Skeletal muscle tissue (tissue), 4 donors: ENCODE data around the gene IL1RAP. TPM values are rescaled to one million over a fixed set of nuclear protein-coding genes. Genes with fewer than 3 reads are reported as not detected.
"Not testable (repeated sequence)": the region's sequence is repeated elsewhere in the genome, so short reads cannot be mapped to it uniquely, and the experiment has no call there.

Experiments used
- H3K27ac ChIP-seq: one replicate; pipeline ENCODE4 v1.7.0; 2013; ENCODE audit warnings: mild to moderate bottlenecking, low read depth, low read length, inconsistent platforms
- H3K27me3 ChIP-seq, 3 donors: one replicate each; pipeline ENCODE4 v1.7.0; 2013; ENCODE audit warnings: low read length in 3 of 3; ENCODE audit not compliant: control insufficient read depth in 3 of 3, insufficient read depth in 3 of 3
- H3K36me3 ChIP-seq, 3 donors: one replicate each; pipeline ENCODE4 v1.7.0; 2013; ENCODE audit warnings: low read length in 3 of 3; ENCODE audit not compliant: control insufficient read depth in 3 of 3, insufficient read depth in 3 of 3
- H3K4me1 ChIP-seq, 3 donors: one replicate each; pipeline ENCODE4 v1.7.0; 2013; ENCODE audit warnings: low read length in 3 of 3, mild to moderate bottlenecking in 3 of 3; ENCODE audit not compliant: control insufficient read depth in 3 of 3, insufficient read depth in 3 of 3
- H3K4me3 ChIP-seq, 3 donors: one replicate each; pipeline ENCODE4 v1.7.0; 2013; ENCODE audit warnings: low read length in 3 of 3
- H3K9ac ChIP-seq, 3 donors: one replicate each; pipeline ENCODE4 v1.7.0; 2013; ENCODE audit warnings: low read length in 3 of 3, mild to moderate bottlenecking in 3 of 3, moderate library complexity in 2 of 3, low read depth in 1 of 3
- H3K9me3 ChIP-seq, 3 donors: one replicate each; pipeline ENCODE4 v1.7.0; 2013; ENCODE audit warnings: low read length in 3 of 3; ENCODE audit not compliant: control insufficient read depth in 3 of 3
- total RNA-seq: library from RNA; depleted of rRNA; stranded (reverse); fragments of >200 nt; gene quantifications from one replicate; pipeline ENCODE4 v1.2.3, GENCODE V29; 2014
- donor health status: Osteomylitis.

IL1RAP gene
- total RNA-seq, 1 donor from 2014 or later, result 10.4 TPM

GRCh38 chr3:190505381-190506003 is 8.4 kb upstream of the IL1RAP start:
- Histone ChIP-seq H3K9me3 (no peaks in the 10 kb centered on the region), H3K4me3 (no peak overlapping the region), H3K4me1 (no peaks in the 10 kb centered on the region), H3K27ac (no peak overlapping the region), H3K9ac (no peak overlapping the region), H3K27me3 (no peaks in the 10 kb centered on the region), H3K36me3 (no peaks in the 10 kb centered on the region)

- no peaks in the 10 kb centered on the region for H3K4me1 ChIP-seq
- H3K9me3 ChIP-seq, result no peaks in the 10 kb centered on the region
- no peaks in the 10 kb centered on the region for H3K27me3 ChIP-seq
- no peak overlapping the region for H3K27ac ChIP-seq
- H3K4me3 ChIP-seq, result no peak overlapping the region
- H3K36me3 ChIP-seq, result no peaks in the 10 kb centered on the region
- no peak overlapping the region for H3K9ac ChIP-seq
Observed at GRCh38 chr3:190506271-190506670, 7.6 kb upstream of the IL1RAP start.

- H3K9ac ChIP-seq, result no peak overlapping the region
- H3K9me3 ChIP-seq, result no peaks in the 10 kb centered on the region
- peaks cover 3 to 13% (median 9%) of the 10 kb centered on the region in 3 donors for H3K4me1 ChIP-seq
- H3K36me3 ChIP-seq, result no peaks in the 10 kb centered on the region
- no peaks in the 10 kb centered on the region for H3K27me3 ChIP-seq
- no peak overlapping the region for H3K4me3 ChIP-seq
- no peak overlapping the region for H3K27ac ChIP-seq
Observed at GRCh38 chr3:190512666-190513065, 1.2 kb upstream of the IL1RAP start.

GRCh38 chr3:190514413-190515153 is 698 bp downstream of the IL1RAP start:
- H3K27ac ChIP-seq, result peak overlapping the region; percentile 55

GRCh38 chr3:190516416-190516815 is 2.5 kb downstream of the IL1RAP start:
- no peak overlapping the region for H3K9ac ChIP-seq
- no peaks in the 10 kb centered on the region for H3K9me3 ChIP-seq
- no peaks in the 10 kb centered on the region for H3K27me3 ChIP-seq
- H3K4me1 ChIP-seq, result peaks cover 3 to 13% (median 9%) of the 10 kb centered on the region in 3 donors
- no peak overlapping the region for H3K27ac ChIP-seq
- no peaks in the 10 kb centered on the region for H3K36me3 ChIP-seq
- no peak overlapping the region for H3K4me3 ChIP-seq

More at GRCh38 chr3:190514413-190515153, 698 bp downstream of the IL1RAP start:
- Histone ChIP-seq H3K4me1 (peaks cover 3 to 13% (median 9%) of the 10 kb centered on the region in 3 donors), H3K36me3 (no peaks in the 10 kb centered on the region), H3K9me3 (no peaks in the 10 kb centered on the region), H3K4me3 (peak overlapping the region; percentile 86 to 95 (median 94)), H3K9ac (peak overlapping the region; percentile 83 to 90 (median 85)), H3K27me3 (no peaks in the 10 kb centered on the region)

- H3K27ac ChIP-seq, result no peak overlapping the region
- H3K36me3 ChIP-seq, result no peaks in the 10 kb centered on the region
- H3K4me3 ChIP-seq, result no peak overlapping the region
- H3K9ac ChIP-seq, result no peak overlapping the region
- no peaks in the 10 kb centered on the region for H3K27me3 ChIP-seq
- H3K9me3 ChIP-seq, result no peaks in the 10 kb centered on the region
- peaks cover 3 to 13% (median 9%) of the 10 kb centered on the region in 3 donors for H3K4me1 ChIP-seq
Observed at GRCh38 chr3:190517687-190518086, 3.8 kb downstream of the IL1RAP start.

- H3K27ac ChIP-seq, H3K27me3 ChIP-seq, H3K9me3 ChIP-seq, H3K4me1 ChIP-seq, H3K9ac ChIP-seq, H3K4me3 ChIP-seq, H3K36me3 ChIP-seq: not testable (repeated sequence)
Observed at GRCh38 chr3:190518531-190518930, 4.6 kb downstream of the IL1RAP start.

GRCh38 chr3:190519886-190520285 is 6.0 kb downstream of the IL1RAP start:
- H3K27me3 ChIP-seq, result no peaks in the 10 kb centered on the region
- H3K9ac ChIP-seq, result no peak overlapping the region
- no peaks in the 10 kb centered on the region for H3K36me3 ChIP-seq
- H3K9me3 ChIP-seq, result no peaks in the 10 kb centered on the region
- no peak overlapping the region for H3K4me3 ChIP-seq
- H3K4me1 ChIP-seq, result peaks cover 2 to 4% (median 4%) of the 10 kb centered on the region in 3 donors
- H3K27ac ChIP-seq, result no peak overlapping the region

- H3K4me1 ChIP-seq, result no peaks in the 10 kb centered on the region
- H3K9me3 ChIP-seq, result no peaks in the 10 kb centered on the region
- H3K4me3 ChIP-seq, result no peak overlapping the region
- H3K9ac ChIP-seq, result no peak overlapping the region
- no peaks in the 10 kb centered on the region for H3K27me3 ChIP-seq
- H3K27ac ChIP-seq, result no peak overlapping the region
- no peaks in the 10 kb centered on the region for H3K36me3 ChIP-seq
Observed at GRCh38 chr3:190521998-190522397, 8.1 kb downstream of the IL1RAP start.

- H3K4me3 ChIP-seq, result no peak overlapping the region
- no peak overlapping the region for H3K27ac ChIP-seq
- H3K36me3 ChIP-seq, result no peaks in the 10 kb centered on the region
- no peak overlapping the region for H3K9ac ChIP-seq
- no peaks in the 10 kb centered on the region for H3K9me3 ChIP-seq
- no peaks in the 10 kb centered on the region for H3K27me3 ChIP-seq
- H3K4me1 ChIP-seq, result no peaks in the 10 kb centered on the region
Observed at GRCh38 chr3:190522621-190523222, 8.8 kb downstream of the IL1RAP start.
